GM12801 (cell line): ENCODE results near the gene TUBB8B.
"Not testable (repeated sequence)": the region's sequence is repeated elsewhere in the genome, so short reads cannot be mapped to it uniquely, and the experiment has no call there.

Experiments
- TF ChIP-seq, protein P1 (sequence below): IDR thresholded peaks from one replicate; pipeline ENCODE4 v1.5.1; 2011; ENCODE audit warnings: control low read depth; ENCODE audit not compliant: insufficient read length; ENCODE audit errors: extremely low read depth

TUBB8B gene

GRCh38 chr18:49176-49665 is at the start of gene TUBB8B:
TSS of gene TUBB8B (minus strand) at chr18:49615. CDS start at chr18:49557, 58 bp downstream.
- TF ChIP-seq, protein P1, sequence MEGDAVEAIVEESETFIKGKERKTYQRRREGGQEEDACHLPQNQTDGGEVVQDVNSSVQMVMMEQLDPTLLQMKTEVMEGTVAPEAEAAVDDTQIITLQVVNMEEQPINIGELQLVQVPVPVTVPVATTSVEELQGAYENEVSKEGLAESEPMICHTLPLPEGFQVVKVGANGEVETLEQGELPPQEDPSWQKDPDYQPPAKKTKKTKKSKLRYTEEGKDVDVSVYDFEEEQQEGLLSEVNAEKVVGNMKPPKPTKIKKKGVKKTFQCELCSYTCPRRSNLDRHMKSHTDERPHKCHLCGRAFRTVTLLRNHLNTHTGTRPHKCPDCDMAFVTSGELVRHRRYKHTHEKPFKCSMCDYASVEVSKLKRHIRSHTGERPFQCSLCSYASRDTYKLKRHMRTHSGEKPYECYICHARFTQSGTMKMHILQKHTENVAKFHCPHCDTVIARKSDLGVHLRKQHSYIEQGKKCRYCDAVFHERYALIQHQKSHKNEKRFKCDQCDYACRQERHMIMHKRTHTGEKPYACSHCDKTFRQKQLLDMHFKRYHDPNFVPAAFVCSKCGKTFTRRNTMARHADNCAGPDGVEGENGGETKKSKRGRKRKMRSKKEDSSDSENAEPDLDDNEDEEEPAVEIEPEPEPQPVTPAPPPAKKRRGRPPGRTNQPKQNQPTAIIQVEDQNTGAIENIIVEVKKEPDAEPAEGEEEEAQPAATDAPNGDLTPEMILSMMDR: not testable (repeated sequence)
